GM18519 (cell line): ENCODE data around the gene PLEKHJ1.

Experiments used
- ATAC-seq: cut with Tn5 transposase; IDR thresholded peaks from one replicate; pipeline ENCODE4 v1.9.1; 2021; ENCODE audit warnings: mild to moderate bottlenecking, moderate library complexity; ENCODE audit not compliant: unreplicated experiment, low FRiP score

Gene PLEKHJ1

GRCh38 chr19:2249880-2250765 lies 14.0 kb upstream of the PLEKHJ1 start:
- no peak for ATAC-seq

GRCh38 chr19:2249010-2249866 lies 13.1 kb upstream of the PLEKHJ1 start, which contains the start of gene AMH:
TSS of gene AMH (plus strand) at chr19:2249323. CDS start at chr19:2249333, 10 bp downstream.
- no peak for ATAC-seq

GRCh38 chr19:2248136-2249009 lies 12.2 kb upstream of the PLEKHJ1 start:
- ATAC-seq, result no peak

- ATAC-seq, result no peak
Measured at GRCh38 chr19:2247433-2248101, 11.4 kb upstream of the PLEKHJ1 start.

- ATAC-seq, result no peak
Measured at GRCh38 chr19:2246801-2247361, 10.8 kb upstream of the PLEKHJ1 start.

GRCh38 chr19:2246014-2246620 lies 10.0 kb upstream of the PLEKHJ1 start:
- ATAC-seq, result no peak

GRCh38 chr19:2245273-2245672 lies 9.1 kb upstream of the PLEKHJ1 start:
- ATAC-seq, result no peak

- ATAC-seq, result no peak
Measured at GRCh38 chr19:2244486-2244885, 8.4 kb upstream of the PLEKHJ1 start.

- ATAC-seq, result no peak
Measured at GRCh38 chr19:2244125-2244411, 7.9 kb upstream of the PLEKHJ1 start.

- ATAC-seq, result no peak
Measured at GRCh38 chr19:2243274-2244124, 7.4 kb upstream of the PLEKHJ1 start.

GRCh38 chr19:2242816-2243215 lies 6.7 kb upstream of the PLEKHJ1 start:
- no peak for ATAC-seq

GRCh38 chr19:2242092-2242537 lies 6.0 kb upstream of the PLEKHJ1 start:
- ATAC-seq, result no peak

GRCh38 chr19:2240881-2241760 lies 5.0 kb upstream of the PLEKHJ1 start:
- ATAC-seq, result no peak

- no peak for ATAC-seq
Measured at GRCh38 chr19:2239771-2240770, 3.9 kb upstream of the PLEKHJ1 start.

GRCh38 chr19:2239173-2239572 lies 3.0 kb upstream of the PLEKHJ1 start:
- ATAC-seq, result no peak

- no peak for ATAC-seq
Measured at GRCh38 chr19:2237869-2238153, 1.7 kb upstream of the PLEKHJ1 start.
